Kidney glomerular epithelial cell (primary cell): ENCODE measurements around the gene TSC2.
"Not testable (repeated sequence)": the region's sequence is repeated elsewhere in the genome, so short reads cannot be mapped to it uniquely, and the experiment has no call there.

Experiments used
- DNase-seq: peaks from one replicate; lab custom pipeline; 2025; lab: John Stamatoyannopoulos, UW

Gene TSC2

GRCh38 chr16:2105291-2105690 is 57.5 kb downstream of the TSC2 start:
- DNase-seq = not testable (repeated sequence)

- DNase-seq = not testable (repeated sequence)
Measured at GRCh38 chr16:2105769-2106168, 58.0 kb downstream of the TSC2 start.

GRCh38 chr16:2106211-2106610 is 58.4 kb downstream of the TSC2 start:
- not testable (repeated sequence) for DNase-seq

GRCh38 chr16:2107121-2107790 is 59.5 kb downstream of the TSC2 start:
- not testable (repeated sequence) for DNase-seq

GRCh38 chr16:2107791-2108125 is 60.0 kb downstream of the TSC2 start:
- not testable (repeated sequence) for DNase-seq

- DNase-seq = not testable (repeated sequence)
Measured at GRCh38 chr16:2108446-2109270, 60.9 kb downstream of the TSC2 start.

GRCh38 chr16:2109271-2109580 is 61.4 kb downstream of the TSC2 start:
- DNase-seq = not testable (repeated sequence)

- not testable (repeated sequence) for DNase-seq
Measured at GRCh38 chr16:2109872-2110271, 62.1 kb downstream of the TSC2 start.

GRCh38 chr16:2110332-2111008 is 62.7 kb downstream of the TSC2 start:
- DNase-seq = not testable (repeated sequence)

- not testable (repeated sequence) for DNase-seq
Measured at GRCh38 chr16:2111009-2111353, 63.2 kb downstream of the TSC2 start.

GRCh38 chr16:2111412-2112335 is 63.9 kb downstream of the TSC2 start:
- not testable (repeated sequence) for DNase-seq

- not testable (repeated sequence) for DNase-seq
Measured at GRCh38 chr16:2112539-2113106, 64.8 kb downstream of the TSC2 start.

- DNase-seq = not testable (repeated sequence)
Measured at GRCh38 chr16:2114225-2114624, 66.4 kb downstream of the TSC2 start.

- DNase-seq = not testable (repeated sequence)
Measured at GRCh38 chr16:2114885-2115590, 67.3 kb downstream of the TSC2 start.

GRCh38 chr16:2115591-2115973 is 67.8 kb downstream of the TSC2 start:
- DNase-seq = no peak

GRCh38 chr16:2116428-2116827 is 68.6 kb downstream of the TSC2 start:
- DNase-seq = not testable (repeated sequence)

- not testable (repeated sequence) for DNase-seq
Measured at GRCh38 chr16:2117341-2117740, 69.6 kb downstream of the TSC2 start.

- not testable (repeated sequence) for DNase-seq
Measured at GRCh38 chr16:2117960-2118722, 70.4 kb downstream of the TSC2 start.

- not testable (repeated sequence) for DNase-seq
Measured at GRCh38 chr16:2121325-2121724, 73.5 kb downstream of the TSC2 start.

GRCh38 chr16:2121853-2122252 is 74.1 kb downstream of the TSC2 start:
- DNase-seq = no peak
